ENCODE measurements around the gene ZSWIM1. TPM values are rescaled to one million over a fixed set of nuclear protein-coding genes. Genes with fewer than 3 reads are reported as not detected.

ZSWIM1 gene
- total and polyA plus RNA-seq, 2 of the 13 experiments (the other 11 are each of a cell fraction or from before 2014, with no cell fraction given): 9.5 to 11.7 TPM

DNA sequence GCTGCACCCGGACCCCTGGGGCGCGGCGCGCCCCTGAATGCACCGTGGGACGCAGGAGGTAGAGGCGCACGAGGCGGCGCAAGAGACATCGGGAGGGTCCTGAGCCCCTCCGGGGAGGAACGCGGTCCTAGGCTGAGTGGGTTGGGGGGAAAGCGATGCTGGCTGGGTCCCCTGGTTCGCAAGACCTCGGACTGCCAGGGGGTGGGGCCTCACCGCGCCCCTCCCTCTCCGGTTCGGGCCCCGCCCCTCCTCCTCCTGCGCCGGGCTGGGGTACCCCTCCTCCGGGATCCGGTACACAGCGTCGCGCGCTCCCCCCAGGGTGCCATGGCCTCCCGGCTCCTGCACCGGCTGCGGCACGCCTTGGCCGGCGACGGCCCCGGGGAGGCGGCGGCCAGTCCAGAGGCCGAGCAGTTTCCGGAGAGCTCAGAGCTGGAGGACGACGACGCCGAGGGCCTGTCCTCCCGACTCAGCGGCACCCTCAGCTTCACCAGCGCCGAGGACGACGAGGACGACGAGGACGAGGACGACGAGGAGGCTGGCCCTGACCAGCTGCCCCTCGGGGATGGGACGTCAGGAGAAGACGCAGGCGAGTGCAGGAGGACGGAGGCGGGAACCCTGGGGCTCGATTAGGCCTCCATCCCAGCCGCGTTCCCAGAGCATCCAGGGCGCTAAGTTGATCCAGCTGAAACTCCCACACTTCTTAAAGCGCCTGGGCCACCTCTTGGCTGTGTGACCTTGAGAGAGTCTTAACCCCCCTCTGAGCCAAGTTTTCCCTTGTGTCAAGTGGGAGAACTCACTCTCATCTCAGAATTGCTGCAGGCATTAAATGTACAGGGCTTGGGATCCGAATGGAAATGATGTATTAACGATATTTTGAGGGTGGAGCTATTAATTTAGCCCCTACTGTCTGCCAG is 46.9 kb upstream of the ZSWIM1 start (continued):
- TF ChIP-seq, protein P1, sequence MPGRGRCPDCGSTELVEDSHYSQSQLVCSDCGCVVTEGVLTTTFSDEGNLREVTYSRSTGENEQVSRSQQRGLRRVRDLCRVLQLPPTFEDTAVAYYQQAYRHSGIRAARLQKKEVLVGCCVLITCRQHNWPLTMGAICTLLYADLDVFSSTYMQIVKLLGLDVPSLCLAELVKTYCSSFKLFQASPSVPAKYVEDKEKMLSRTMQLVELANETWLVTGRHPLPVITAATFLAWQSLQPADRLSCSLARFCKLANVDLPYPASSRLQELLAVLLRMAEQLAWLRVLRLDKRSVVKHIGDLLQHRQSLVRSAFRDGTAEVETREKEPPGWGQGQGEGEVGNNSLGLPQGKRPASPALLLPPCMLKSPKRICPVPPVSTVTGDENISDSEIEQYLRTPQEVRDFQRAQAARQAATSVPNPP (CRISPR knock-in tag; IDR thresholded peaks at IDR 0.05): no peak
- TF ChIP-seq, protein P2, sequence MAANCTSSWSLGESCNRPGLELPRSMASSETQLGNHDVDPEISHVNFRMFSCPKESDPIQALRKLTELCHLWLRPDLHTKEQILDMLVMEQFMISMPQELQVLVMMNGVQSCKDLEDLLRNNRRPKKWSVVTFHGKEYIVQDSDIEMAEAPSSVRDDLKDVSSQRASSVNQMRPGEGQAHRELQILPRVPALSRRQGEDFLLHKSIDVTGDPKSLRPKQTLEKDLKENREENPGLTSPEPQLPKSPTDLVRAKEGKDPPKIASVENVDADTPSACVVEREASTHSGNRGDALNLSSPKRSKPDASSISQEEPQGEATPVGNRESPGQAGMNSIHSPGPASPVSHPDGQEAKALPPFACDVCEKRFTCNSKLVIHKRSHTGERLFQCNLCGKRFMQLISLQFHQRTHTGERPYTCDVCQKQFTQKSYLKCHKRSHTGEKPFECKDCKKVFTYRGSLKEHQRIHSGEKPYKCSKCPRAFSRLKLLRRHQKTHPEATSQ (CRISPR knock-in tag; IDR thresholded peaks at IDR 0.05; ENCODE audit: borderline replicate concordance): no peak
- no peak for TF ChIP-seq MAZ (IDR thresholded peaks at IDR 0.05; ENCODE audit: borderline replicate concordance, low read depth, low read length)
- TF ChIP-seq MAZ (CRISPR knock-in tag; IDR thresholded peaks at IDR 0.05; ENCODE audit: low read depth): peak; percentile 95
- TF ChIP-seq, protein P3, sequence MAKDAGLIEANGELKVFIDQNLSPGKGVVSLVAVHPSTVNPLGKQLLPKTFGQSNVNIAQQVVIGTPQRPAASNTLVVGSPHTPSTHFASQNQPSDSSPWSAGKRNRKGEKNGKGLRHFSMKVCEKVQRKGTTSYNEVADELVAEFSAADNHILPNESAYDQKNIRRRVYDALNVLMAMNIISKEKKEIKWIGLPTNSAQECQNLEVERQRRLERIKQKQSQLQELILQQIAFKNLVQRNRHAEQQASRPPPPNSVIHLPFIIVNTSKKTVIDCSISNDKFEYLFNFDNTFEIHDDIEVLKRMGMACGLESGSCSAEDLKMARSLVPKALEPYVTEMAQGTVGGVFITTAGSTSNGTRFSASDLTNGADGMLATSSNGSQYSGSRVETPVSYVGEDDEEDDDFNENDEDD (CRISPR knock-in tag; IDR thresholded peaks at IDR 0.05; ENCODE audit: borderline replicate concordance): peak; percentile 50; the same call in 1 of the 2 replicates
- 0 out of 2 replicates have a peak, but pooled peaks have one; percentile 39 for TF ChIP-seq ZNF713 (CRISPR knock-in tag; IDR thresholded peaks at IDR 0.05)
- TF ChIP-seq, protein P4, sequence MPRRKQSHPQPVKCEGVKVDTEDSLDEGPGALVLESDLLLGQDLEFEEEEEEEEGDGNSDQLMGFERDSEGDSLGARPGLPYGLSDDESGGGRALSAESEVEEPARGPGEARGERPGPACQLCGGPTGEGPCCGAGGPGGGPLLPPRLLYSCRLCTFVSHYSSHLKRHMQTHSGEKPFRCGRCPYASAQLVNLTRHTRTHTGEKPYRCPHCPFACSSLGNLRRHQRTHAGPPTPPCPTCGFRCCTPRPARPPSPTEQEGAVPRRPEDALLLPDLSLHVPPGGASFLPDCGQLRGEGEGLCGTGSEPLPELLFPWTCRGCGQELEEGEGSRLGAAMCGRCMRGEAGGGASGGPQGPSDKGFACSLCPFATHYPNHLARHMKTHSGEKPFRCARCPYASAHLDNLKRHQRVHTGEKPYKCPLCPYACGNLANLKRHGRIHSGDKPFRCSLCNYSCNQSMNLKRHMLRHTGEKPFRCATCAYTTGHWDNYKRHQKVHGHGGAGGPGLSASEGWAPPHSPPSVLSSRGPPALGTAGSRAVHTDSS (CRISPR knock-in tag; conservative IDR thresholded peaks at IDR 0.05): 0 out of 2 replicates have a peak, but pooled peaks have one; percentile 34
- no peak for TF ChIP-seq FIP1L1 (IDR thresholded peaks at IDR 0.05; ENCODE audit: borderline replicate concordance, insufficient read depth, low read depth, low read length)
- no peak for TF ChIP-seq ARNTL (CRISPR knock-in tag; IDR thresholded peaks at IDR 0.05)
- TF ChIP-seq ERF (CRISPR knock-in tag; IDR thresholded peaks at IDR 0.05): peak; percentile 36; the same call in 1 of the 2 replicates
- no peak for TF ChIP-seq NFRKB (IDR thresholded peaks at IDR 0.05)
- TF ChIP-seq, protein P5, sequence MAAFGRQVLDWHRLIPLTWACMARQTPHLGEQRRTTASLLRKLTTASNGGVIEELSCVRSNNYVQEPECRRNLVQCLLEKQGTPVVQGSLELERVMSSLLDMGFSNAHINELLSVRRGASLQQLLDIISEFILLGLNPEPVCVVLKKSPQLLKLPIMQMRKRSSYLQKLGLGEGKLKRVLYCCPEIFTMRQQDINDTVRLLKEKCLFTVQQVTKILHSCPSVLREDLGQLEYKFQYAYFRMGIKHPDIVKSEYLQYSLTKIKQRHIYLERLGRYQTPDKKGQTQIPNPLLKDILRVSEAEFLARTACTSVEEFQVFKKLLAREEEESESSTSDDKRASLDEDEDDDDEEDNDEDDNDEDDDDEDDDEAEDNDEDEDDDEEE (CRISPR knock-in tag; IDR thresholded peaks at IDR 0.05): peak; percentile 22; the same call in 1 of the 2 replicates
- TF ChIP-seq, protein P6, sequence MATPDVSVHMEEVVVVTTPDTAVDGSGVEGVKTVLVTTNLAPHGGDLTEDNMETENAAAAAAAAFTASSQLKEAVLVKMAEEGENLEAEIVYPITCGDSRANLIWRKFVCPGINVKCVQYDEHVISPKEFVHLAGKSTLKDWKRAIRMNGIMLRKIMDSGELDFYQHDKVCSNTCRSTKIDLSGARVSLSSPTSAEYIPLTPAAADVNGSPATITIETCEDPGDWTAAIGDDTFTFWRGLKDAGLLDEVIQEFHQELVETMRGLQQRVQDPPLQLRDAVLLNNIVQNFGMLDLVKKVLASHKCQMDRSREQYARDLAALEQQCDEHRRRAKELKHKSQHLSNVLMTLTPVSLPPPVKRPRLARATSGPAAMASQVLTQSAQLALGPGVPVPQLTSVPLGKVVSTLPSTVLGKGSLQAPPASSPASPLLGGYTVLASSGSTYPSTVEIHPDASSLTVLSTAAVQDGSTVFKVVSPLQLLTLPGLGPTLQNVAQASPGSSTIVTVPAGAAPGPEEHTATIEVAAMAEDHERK (CRISPR knock-in tag; IDR thresholded peaks at IDR 0.05; ENCODE audit: low read depth): no peak
- TF ChIP-seq, protein P7, sequence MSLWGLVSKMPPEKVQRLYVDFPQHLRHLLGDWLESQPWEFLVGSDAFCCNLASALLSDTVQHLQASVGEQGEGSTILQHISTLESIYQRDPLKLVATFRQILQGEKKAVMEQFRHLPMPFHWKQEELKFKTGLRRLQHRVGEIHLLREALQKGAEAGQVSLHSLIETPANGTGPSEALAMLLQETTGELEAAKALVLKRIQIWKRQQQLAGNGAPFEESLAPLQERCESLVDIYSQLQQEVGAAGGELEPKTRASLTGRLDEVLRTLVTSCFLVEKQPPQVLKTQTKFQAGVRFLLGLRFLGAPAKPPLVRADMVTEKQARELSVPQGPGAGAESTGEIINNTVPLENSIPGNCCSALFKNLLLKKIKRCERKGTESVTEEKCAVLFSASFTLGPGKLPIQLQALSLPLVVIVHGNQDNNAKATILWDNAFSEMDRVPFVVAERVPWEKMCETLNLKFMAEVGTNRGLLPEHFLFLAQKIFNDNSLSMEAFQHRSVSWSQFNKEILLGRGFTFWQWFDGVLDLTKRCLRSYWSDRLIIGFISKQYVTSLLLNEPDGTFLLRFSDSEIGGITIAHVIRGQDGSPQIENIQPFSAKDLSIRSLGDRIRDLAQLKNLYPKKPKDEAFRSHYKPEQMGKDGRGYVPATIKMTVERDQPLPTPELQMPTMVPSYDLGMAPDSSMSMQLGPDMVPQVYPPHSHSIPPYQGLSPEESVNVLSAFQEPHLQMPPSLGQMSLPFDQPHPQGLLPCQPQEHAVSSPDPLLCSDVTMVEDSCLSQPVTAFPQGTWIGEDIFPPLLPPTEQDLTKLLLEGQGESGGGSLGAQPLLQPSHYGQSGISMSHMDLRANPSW (CRISPR knock-in tag; IDR thresholded peaks at IDR 0.05; ENCODE audit: borderline replicate concordance): no peak; the same call in 1 of the 2 replicates
- no peak for TF ChIP-seq HDAC6 (IDR thresholded peaks at IDR 0.05; ENCODE audit: low read depth, low read length)
- TF ChIP-seq RBAK (CRISPR knock-in tag; IDR thresholded peaks at IDR 0.05): 0 out of 2 replicates have a peak, but pooled peaks have one; percentile 6
